ENCODE measurements around the gene CTBP2. TPM values are rescaled to one million over a fixed set of nuclear protein-coding genes. Genes with fewer than 3 reads are reported as not detected.

The CTBP2 gene
- total RNA-seq, 2 donors from 2014 or later = 75.3 to 109 TPM

- Mint-ChIP-seq H3K9me3 (no peaks in the 10 kb centered on the region), H3K4me3 (no peak overlapping the region), H3K36me3 (ENCODE audit: low read depth) (peaks cover 15% of the 10 kb centered on the region), H3K4me1 (peaks cover 23% of the 10 kb centered on the region), H3K27ac (peak overlapping the region; percentile 74), H3K27me3 (ENCODE audit: insufficient read depth) (no peaks in the 10 kb centered on the region)
- H3K27ac ChIP-seq (ENCODE audit: low read depth, low read length) = no peak overlapping the region
- H3K9me3 ChIP-seq (ENCODE audit: control insufficient read depth, low read length) = no peaks in the 10 kb centered on the region
- H3K27me3 ChIP-seq (ENCODE audit: control insufficient read depth, insufficient read depth, low read length, poor library complexity, severe bottlenecking) = no peaks in the 10 kb centered on the region
- H3K9ac ChIP-seq (ENCODE audit: extremely low read depth, low read length, poor library complexity, severe bottlenecking) = no peak overlapping the region
- no peak overlapping the region for H3K4me3 ChIP-seq (ENCODE audit: low read length)
- H3K4me1 ChIP-seq (ENCODE audit: control insufficient read depth, insufficient read depth, low read length) = no peaks in the 10 kb centered on the region
- WGBS, 2 experiments (ENCODE audit: insufficient coverage in 1 of 2, insufficient read length in 1 of 2) = 93 to 96% methylated on average over 18 to 21 of the region's 21 CpGs
- no peak for DNase-seq
- no peak for TF ChIP-seq CTCF (conservative IDR thresholded peaks at IDR 0.05)
- H3K36me3 ChIP-seq (ENCODE audit: control insufficient read depth, insufficient read depth, low read length) = peaks cover 3% of the 10 kb centered on the region
Measured at GRCh38 chr10:125093974-125094705, 66.2 kb downstream of the CTBP2 start.

GRCh38 chr10:125093199-125093973, 67.0 kb downstream of the CTBP2 start:
- Histone ChIP-seq H3K9ac (ENCODE audit: extremely low read depth, low read length, poor library complexity, severe bottlenecking) (no peak overlapping the region), H3K4me1 (ENCODE audit: control insufficient read depth, insufficient read depth, low read length) (no peaks in the 10 kb centered on the region), H3K4me3 (ENCODE audit: low read length) (no peak overlapping the region), H3K9me3 (ENCODE audit: control insufficient read depth, low read length) (no peaks in the 10 kb centered on the region), H3K27me3 (ENCODE audit: control insufficient read depth, insufficient read depth, low read length, poor library complexity, severe bottlenecking) (no peaks in the 10 kb centered on the region), H3K27ac (ENCODE audit: low read depth, low read length) (no peak overlapping the region), H3K36me3 (ENCODE audit: control insufficient read depth, insufficient read depth, low read length) (peaks cover 3% of the 10 kb centered on the region)
- Mint-ChIP-seq H3K4me1 (peaks cover 23% of the 10 kb centered on the region), H3K4me3 (no peak overlapping the region), H3K27ac (peak overlapping the region; percentile 11), H3K36me3 (ENCODE audit: low read depth) (peaks cover 19% of the 10 kb centered on the region), H3K27me3 (ENCODE audit: insufficient read depth) (no peaks in the 10 kb centered on the region), H3K9me3 (no peaks in the 10 kb centered on the region)
- TF ChIP-seq CTCF (conservative IDR thresholded peaks at IDR 0.05) = no peak
- 92 to 93% methylated on average over 15 to 17 of the region's 17 CpGs for WGBS, 2 experiments (ENCODE audit: insufficient coverage in 1 of 2, insufficient read length in 1 of 2)
- DNase-seq = no peak

- Mint-ChIP-seq H3K9me3 (no peaks in the 10 kb centered on the region), H3K27ac (peak overlapping the region; percentile 11), H3K27me3 (ENCODE audit: insufficient read depth) (no peaks in the 10 kb centered on the region), H3K4me1 (peaks cover 22% of the 10 kb centered on the region), H3K4me3 (no peak overlapping the region), H3K36me3 (ENCODE audit: low read depth) (peaks cover 26% of the 10 kb centered on the region)
- Histone ChIP-seq H3K9ac (ENCODE audit: extremely low read depth, low read length, poor library complexity, severe bottlenecking) (no peak overlapping the region), H3K36me3 (ENCODE audit: control insufficient read depth, insufficient read depth, low read length) (peaks cover 3% of the 10 kb centered on the region), H3K4me3 (ENCODE audit: low read length) (no peak overlapping the region), H3K4me1 (ENCODE audit: control insufficient read depth, insufficient read depth, low read length) (no peaks in the 10 kb centered on the region), H3K27me3 (ENCODE audit: control insufficient read depth, insufficient read depth, low read length, poor library complexity, severe bottlenecking) (no peaks in the 10 kb centered on the region), H3K27ac (ENCODE audit: low read depth, low read length) (no peak overlapping the region), H3K9me3 (ENCODE audit: control insufficient read depth, low read length) (no peaks in the 10 kb centered on the region)
- no peak for TF ChIP-seq CTCF (conservative IDR thresholded peaks at IDR 0.05)
- DNase-seq = no peak
- WGBS, 2 experiments (ENCODE audit: insufficient coverage in 1 of 2, insufficient read length in 1 of 2) = 95% methylated on average over 13 to 17 of the region's 17 CpGs
Measured at GRCh38 chr10:125092564-125093031, 67.8 kb downstream of the CTBP2 start.

All from endodermal cell (in vitro differentiated cells).